Measurements from ENCODE around the gene C17orf114.
"Not testable (repeated sequence)": the region's sequence is repeated elsewhere in the genome, so short reads cannot be mapped to it uniquely, and the experiment has no call there.

C17orf114 gene

GRCh38 chr17:4802228-4802627, at the start of gene C17orf114:
Gene C17orf114, minus strand, starts transcription at chr17:4802328.
- in situ Hi-C loops (cut with MboI; ENCODE audit: low sequenced_read_pairs), result no loop called here

GRCh38 chr17:4851084-4851483, 49.0 kb upstream of the C17orf114 start:
- in situ Hi-C loops (cut with MboI; ENCODE audit: low sequenced_read_pairs), result no loop called here

GRCh38 chr17:4850246-4850645, 48.1 kb upstream of the C17orf114 start:
- in situ Hi-C loops (cut with MboI; ENCODE audit: low sequenced_read_pairs), result no loop called here

GRCh38 chr17:4849011-4849536, 46.9 kb upstream of the C17orf114 start:
- in situ Hi-C loops (cut with MboI; ENCODE audit: low sequenced_read_pairs), result no loop called here

- in situ Hi-C loops (cut with MboI; ENCODE audit: low sequenced_read_pairs), result no loop called here
These were observed 44.7 kb upstream of the C17orf114 start for GRCh38 chr17:4846635-4847390.

GRCh38 chr17:4845118-4845517, 43.0 kb upstream of the C17orf114 start:
- in situ Hi-C loops (cut with MboI; ENCODE audit: low sequenced_read_pairs), result no loop called here

GRCh38 chr17:4843321-4844000, 41.3 kb upstream of the C17orf114 start:
- in situ Hi-C loops (cut with MboI; ENCODE audit: low sequenced_read_pairs), result no loop called here

GRCh38 chr17:4842376-4842775, 40.2 kb upstream of the C17orf114 start:
- in situ Hi-C loops (cut with MboI; ENCODE audit: low sequenced_read_pairs), result no loop called here

- in situ Hi-C loops (cut with MboI; ENCODE audit: low sequenced_read_pairs), result no loop called here
These were observed 38.7 kb upstream of the C17orf114 start for GRCh38 chr17:4840893-4841242.

- in situ Hi-C loops (cut with MboI; ENCODE audit: low sequenced_read_pairs), result no loop called here
These were observed 38.1 kb upstream of the C17orf114 start for GRCh38 chr17:4839965-4840892.

GRCh38 chr17:4839221-4839620, 37.1 kb upstream of the C17orf114 start:
- in situ Hi-C loops (cut with MboI; ENCODE audit: low sequenced_read_pairs), result no loop called here

GRCh38 chr17:4838309-4838785, 36.2 kb upstream of the C17orf114 start:
- in situ Hi-C loops (cut with MboI; ENCODE audit: low sequenced_read_pairs), result no loop called here

- in situ Hi-C loops (cut with MboI; ENCODE audit: low sequenced_read_pairs), result no loop called here
These were observed 35.6 kb upstream of the C17orf114 start for GRCh38 chr17:4837471-4838308.

GRCh38 chr17:4836221-4836620, 34.1 kb upstream of the C17orf114 start:
- in situ Hi-C loops (cut with MboI; ENCODE audit: low sequenced_read_pairs), result no loop called here

GRCh38 chr17:4834681-4835020, 32.5 kb upstream of the C17orf114 start:
- in situ Hi-C loops (cut with MboI; ENCODE audit: low sequenced_read_pairs), result no loop called here

- in situ Hi-C loops (cut with MboI; ENCODE audit: low sequenced_read_pairs), result no loop called here
These were observed 32.0 kb upstream of the C17orf114 start for GRCh38 chr17:4833941-4834680.

GRCh38 chr17:4833178-4833940, 31.2 kb upstream of the C17orf114 start, which contains the start of gene MINK1:
Gene MINK1, plus strand, starts transcription at chr17:4833340. Its CDS starts 244 bp downstream, at chr17:4833584.
- in situ Hi-C loops (cut with MboI; ENCODE audit: low sequenced_read_pairs), result no loop called here

- in situ Hi-C loops (cut with MboI; ENCODE audit: low sequenced_read_pairs), result not testable (repeated sequence)
These were observed 30.7 kb upstream of the C17orf114 start for GRCh38 chr17:4832829-4833177.

GRCh38 chr17:4827399-4827798, 25.3 kb upstream of the C17orf114 start:
- in situ Hi-C loops (cut with MboI; ENCODE audit: low sequenced_read_pairs), result no loop called here
